Loucy (cell line): ENCODE results near the gene LEF1.

ENCODE experiments used
- H2AFZ ChIP-seq: fragments of 200-600 bp; sonication (generic); 2 replicates; pipeline ENCODE4 v1.6.0; 2016; ENCODE audit warnings: antibody characterized with exemption, mild to moderate bottlenecking, low read length, moderate library complexity
- H3F3A ChIP-seq: fragments of 200-600 bp; 2 replicates; pipeline ENCODE4 v1.6.0; 2016; ENCODE audit warnings: antibody characterized with exemption, low read depth, mild to moderate bottlenecking
- H3K27me3 ChIP-seq: fragments of 200-600 bp; sonication (generic); 2 replicates; pipeline ENCODE4 v1.6.1; 2014; ENCODE audit warnings: low read length, mild to moderate bottlenecking; ENCODE audit not compliant: insufficient read depth, poor library complexity, severe bottlenecking
- H3K36me3 ChIP-seq: fragments of 200-600 bp; sonication (generic); 2 replicates; pipeline ENCODE4 v1.6.1; 2016; ENCODE audit warnings: low read length; ENCODE audit not compliant: insufficient read depth
- H3K4me1 ChIP-seq: fragments of 200-600 bp; sonication (generic); 2 replicates; pipeline ENCODE4 v1.5.1; 2014; ENCODE audit warnings: low read length, mild to moderate bottlenecking; ENCODE audit not compliant: insufficient read depth, poor library complexity, severe bottlenecking
- H3K4me2 ChIP-seq: fragments of 200-600 bp; sonication (generic); 2 replicates; pipeline ENCODE4 v1.6.0; 2014; ENCODE audit warnings: antibody characterized with exemption, low read length, low read depth, mild to moderate bottlenecking; ENCODE audit not compliant: poor library complexity, severe bottlenecking
- H3K4me3 ChIP-seq: fragments of 200-600 bp; sonication (generic); 2 replicates; pipeline ENCODE4 v1.5.1; 2014; ENCODE audit warnings: low read length, mild to moderate bottlenecking, mixed read lengths; ENCODE audit not compliant: poor library complexity, severe bottlenecking
- H3K79me2 ChIP-seq: fragments of 200-600 bp; sonication (generic); 2 replicates; pipeline ENCODE4 v1.6.1; 2014; ENCODE audit warnings: low read length; ENCODE audit not compliant: insufficient read depth
- H3K9ac ChIP-seq: fragments of 200-600 bp; sonication (generic); 2 replicates; pipeline ENCODE4 v1.6.0; 2014; ENCODE audit warnings: mild to moderate bottlenecking, low read depth, low read length, moderate library complexity; ENCODE audit not compliant: poor library complexity, severe bottlenecking
- H3K9me2 ChIP-seq: fragments of 200-600 bp; sonication (generic); replicated peaks from 2 replicates; pipeline ENCODE4 v1.6.1; 2016; ENCODE audit warnings: low read depth, low read length, mixed read lengths
- H3K9me3 ChIP-seq: fragments of 200-600 bp; sonication (generic); 2 replicates; pipeline ENCODE4 v1.6.1; 2014; ENCODE audit warnings: mild to moderate bottlenecking, antibody characterized with exemption, low read length, low read depth; ENCODE audit not compliant: insufficient read depth
- H4K20me1 ChIP-seq: fragments of 200-600 bp; sonication (generic); 2 replicates; pipeline ENCODE4 v1.6.0; 2014; ENCODE audit warnings: antibody characterized with exemption, low read length, mild to moderate bottlenecking; ENCODE audit not compliant: insufficient read depth, poor library complexity, severe bottlenecking
- EZH2phosphoT487 ChIP-seq: fragments of 200-600 bp; IDR thresholded peaks from 2 replicates; pipeline ENCODE4 v1.6.1; 2018; ENCODE audit warnings: antibody characterized with exemption, mild to moderate bottlenecking, moderate library complexity, borderline replicate concordance
- TF ChIP-seq, protein P1 (sequence below): fragments of 200-600 bp; sonication (generic); conservative IDR thresholded peaks from 2 replicates; pipeline ENCODE4 v1.5.1; 2014; ENCODE audit warnings: mild to moderate bottlenecking, antibody characterized with exemption, low read length

Gene LEF1

DNA sequence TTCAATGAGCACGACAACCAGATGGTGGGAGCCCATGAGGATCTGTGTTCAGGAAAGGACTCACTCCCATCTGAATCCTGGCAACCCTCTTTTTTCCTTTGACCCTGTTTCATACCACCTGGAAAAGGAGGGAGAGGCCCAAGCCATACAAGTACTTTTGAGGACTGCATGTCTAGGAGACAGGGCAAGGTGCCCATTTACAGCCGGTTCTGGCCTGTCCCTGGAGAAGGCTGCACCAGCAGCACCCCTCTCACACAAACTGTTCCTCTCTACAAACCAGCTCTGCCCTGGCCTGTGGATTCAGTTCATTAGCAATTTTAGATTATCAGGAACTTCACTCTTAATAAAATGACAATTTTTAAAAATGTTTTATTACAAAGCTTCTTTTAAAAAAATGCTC is 121.5 kb downstream of the LEF1 start:
- Histone ChIP-seq H3K4me2 (no peak overlapping the region), H3K4me1 (peaks cover 6% of the 10 kb centered on the region), H3K9ac (no peak overlapping the region), H3K36me3 (peaks cover 61% of the 10 kb centered on the region), H3K4me3 (no peak overlapping the region), H4K20me1 (peaks cover 5% of the 10 kb centered on the region), H3F3A (peaks cover 15% of the 10 kb centered on the region), H3K27me3 (no peaks in the 10 kb centered on the region), H2AFZ (no peak overlapping the region), H3K9me2 (no peaks in the 10 kb centered on the region), H3K9me3 (no peaks in the 10 kb centered on the region), H3K79me2 (no peaks in the 10 kb centered on the region; the same call in 1 of the 2 replicates)
- TF ChIP-seq EZH2phosphoT487: no peak
- TF ChIP-seq, protein P1, sequence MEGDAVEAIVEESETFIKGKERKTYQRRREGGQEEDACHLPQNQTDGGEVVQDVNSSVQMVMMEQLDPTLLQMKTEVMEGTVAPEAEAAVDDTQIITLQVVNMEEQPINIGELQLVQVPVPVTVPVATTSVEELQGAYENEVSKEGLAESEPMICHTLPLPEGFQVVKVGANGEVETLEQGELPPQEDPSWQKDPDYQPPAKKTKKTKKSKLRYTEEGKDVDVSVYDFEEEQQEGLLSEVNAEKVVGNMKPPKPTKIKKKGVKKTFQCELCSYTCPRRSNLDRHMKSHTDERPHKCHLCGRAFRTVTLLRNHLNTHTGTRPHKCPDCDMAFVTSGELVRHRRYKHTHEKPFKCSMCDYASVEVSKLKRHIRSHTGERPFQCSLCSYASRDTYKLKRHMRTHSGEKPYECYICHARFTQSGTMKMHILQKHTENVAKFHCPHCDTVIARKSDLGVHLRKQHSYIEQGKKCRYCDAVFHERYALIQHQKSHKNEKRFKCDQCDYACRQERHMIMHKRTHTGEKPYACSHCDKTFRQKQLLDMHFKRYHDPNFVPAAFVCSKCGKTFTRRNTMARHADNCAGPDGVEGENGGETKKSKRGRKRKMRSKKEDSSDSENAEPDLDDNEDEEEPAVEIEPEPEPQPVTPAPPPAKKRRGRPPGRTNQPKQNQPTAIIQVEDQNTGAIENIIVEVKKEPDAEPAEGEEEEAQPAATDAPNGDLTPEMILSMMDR: no peak

DNA sequence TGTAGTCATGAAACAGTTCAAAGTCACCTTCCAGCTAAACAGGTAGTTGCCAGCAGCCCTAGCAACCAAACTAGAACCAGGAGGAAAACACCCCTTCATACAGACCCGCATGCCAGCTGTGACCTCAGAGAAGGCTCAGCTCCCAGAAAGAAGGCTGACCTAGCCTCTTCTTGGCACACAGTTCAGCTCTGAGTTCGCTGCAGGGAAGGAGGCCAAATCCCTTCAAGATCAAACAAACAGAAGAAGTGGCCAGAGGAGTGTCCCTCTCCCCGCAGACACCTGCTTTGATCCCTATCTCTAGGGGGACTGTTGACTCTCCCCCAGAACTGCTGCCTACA is 123.1 kb downstream of the LEF1 start:
- H4K20me1 ChIP-seq: no peaks in the 10 kb centered on the region
- no peak overlapping the region for H2AFZ ChIP-seq
- H3K9ac ChIP-seq: no peak overlapping the region
- peaks cover 15% of the 10 kb centered on the region for H3F3A ChIP-seq
- no peaks in the 10 kb centered on the region for H3K27me3 ChIP-seq
- H3K4me3 ChIP-seq: no peak overlapping the region
- H3K9me2 ChIP-seq: no peaks in the 10 kb centered on the region
- peaks cover 46% of the 10 kb centered on the region for H3K36me3 ChIP-seq
- no peaks in the 10 kb centered on the region for H3K79me2 ChIP-seq
- H3K9me3 ChIP-seq: no peaks in the 10 kb centered on the region
- no peak for TF ChIP-seq EZH2phosphoT487
- TF ChIP-seq, protein P1: no peak
- H3K4me2 ChIP-seq: no peak overlapping the region
- peaks cover 6% of the 10 kb centered on the region for H3K4me1 ChIP-seq

DNA sequence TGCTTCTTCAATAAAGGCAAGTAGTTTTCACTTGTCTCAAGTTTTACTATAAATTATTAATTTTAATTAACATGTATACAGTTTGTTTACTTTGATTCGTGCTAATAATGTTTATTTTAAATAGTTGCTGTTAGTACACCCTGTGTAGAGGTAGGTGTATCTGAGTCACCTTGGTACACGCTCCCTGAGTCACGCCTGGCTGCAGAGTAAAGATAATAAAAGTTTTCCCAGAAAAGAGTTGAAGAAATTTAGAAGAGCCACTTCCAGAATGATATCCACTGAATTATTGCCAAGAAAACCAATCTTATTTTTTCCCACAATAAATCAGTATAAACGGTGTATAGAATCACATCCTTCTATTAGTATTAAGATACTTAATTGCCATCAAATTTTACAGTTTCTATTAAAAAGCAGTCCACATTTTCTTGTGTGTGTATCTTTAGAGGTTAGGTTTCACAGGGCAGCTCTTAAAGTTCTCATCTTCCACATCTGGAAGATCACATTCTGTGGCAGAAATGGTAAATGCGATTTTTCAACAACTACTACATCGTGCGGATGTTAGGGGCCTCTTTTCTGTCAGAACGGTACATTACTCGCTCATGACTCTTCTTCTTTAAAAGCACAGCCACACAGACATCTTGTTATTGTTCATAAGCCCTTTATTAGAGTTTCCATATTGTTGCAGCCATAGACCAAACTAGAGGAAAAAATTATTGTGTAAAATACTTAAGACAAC is 123.6 kb downstream of the LEF1 start:
- Histone ChIP-seq H3K9ac (no peak overlapping the region), H3K27me3 (no peaks in the 10 kb centered on the region), H3K36me3 (peaks cover 42% of the 10 kb centered on the region), H4K20me1 (no peaks in the 10 kb centered on the region), H3F3A (peaks cover 15% of the 10 kb centered on the region), H2AFZ (no peak overlapping the region), H3K9me2 (no peaks in the 10 kb centered on the region), H3K79me2 (no peaks in the 10 kb centered on the region), H3K9me3 (no peaks in the 10 kb centered on the region), H3K4me1 (peaks cover 6% of the 10 kb centered on the region), H3K4me3 (no peak overlapping the region), H3K4me2 (no peak overlapping the region)
- no peak for TF ChIP-seq EZH2phosphoT487
- TF ChIP-seq, protein P1: no peak
